C4-2B (cell line): Measurements from ENCODE around the gene WDFY2.

Experiments
- CTCF ChIP-seq: fragments of 450-650 bp; conservative IDR thresholded peaks from 2 replicates; pipeline ENCODE4 v1.5.1; 2017; ENCODE audit warnings: mild to moderate bottlenecking
- ZFX ChIP-seq: fragments of 450-650 bp; IDR thresholded peaks from 2 replicates; pipeline ENCODE4 v1.6.1; 2017

GRCh38 chr13:51771418-51772104 is 187.3 kb downstream of the WDFY2 start:
- TF ChIP-seq CTCF = no peak
- TF ChIP-seq ZFX = no peak
